GM21786 (cell line): ENCODE results near the gene OR6B1.
"Not testable (repeated sequence)": the region's sequence is repeated elsewhere in the genome, so short reads cannot be mapped to it uniquely, and the experiment has no call there.

ENCODE experiments used
- ATAC-seq: cut with Tn5 transposase; IDR thresholded peaks from one replicate; pipeline ENCODE4 v1.9.1; 2021; ENCODE audit not compliant: unreplicated experiment

Gene OR6B1

GRCh38 chr7:144037414-144038035 is 37.4 kb downstream of the OR6B1 start:
- ATAC-seq: no peak

- no peak for ATAC-seq
Observed at GRCh38 chr7:144038887-144039286, 38.8 kb downstream of the OR6B1 start.

- ATAC-seq: no peak
Observed at GRCh38 chr7:144048648-144049047, 48.5 kb downstream of the OR6B1 start, which contains the start of gene OR2A5. Gene OR2A5, plus strand, starts transcription at chr7:144048948. Its CDS starts 1,454 bp downstream, at chr7:144050402.

- no peak for ATAC-seq
Observed at GRCh38 chr7:144049491-144049890, 49.4 kb downstream of the OR6B1 start.

GRCh38 chr7:144050093-144050492 is 50.0 kb downstream of the OR6B1 start:
- ATAC-seq: no peak

- ATAC-seq: not testable (repeated sequence)
Observed at GRCh38 chr7:144050884-144051283, 50.8 kb downstream of the OR6B1 start.

GRCh38 chr7:144057954-144058353 is 57.8 kb downstream of the OR6B1 start:
- no peak for ATAC-seq
